ENCODE data around the gene ADAMTS2.

The ADAMTS2 gene

GRCh38 chr5:179192891-179193470, 152.3 kb downstream of the ADAMTS2 start:
- TF ChIP-seq CTCF (IDR thresholded peaks at IDR 0.05) = no peak

- TF ChIP-seq CTCF (IDR thresholded peaks at IDR 0.05) = no peak
Observed at GRCh38 chr5:179192185-179192890, 152.9 kb downstream of the ADAMTS2 start.

GRCh38 chr5:179191506-179192184, 153.6 kb downstream of the ADAMTS2 start:
- no peak for TF ChIP-seq CTCF (IDR thresholded peaks at IDR 0.05)

- TF ChIP-seq CTCF (IDR thresholded peaks at IDR 0.05) = no peak
Observed at GRCh38 chr5:179190851-179191505, 154.3 kb downstream of the ADAMTS2 start.

- no peak for TF ChIP-seq CTCF (IDR thresholded peaks at IDR 0.05)
Observed at GRCh38 chr5:179188636-179189035, 156.6 kb downstream of the ADAMTS2 start.

GRCh38 chr5:179187681-179188575, 157.3 kb downstream of the ADAMTS2 start:
- no peak for TF ChIP-seq CTCF (IDR thresholded peaks at IDR 0.05)

GRCh38 chr5:179187229-179187678, 158.0 kb downstream of the ADAMTS2 start:
- TF ChIP-seq CTCF (IDR thresholded peaks at IDR 0.05) = no peak

Measured in LNCAP (cell line).